ENCODE data around the gene PRSS3.

DNA sequence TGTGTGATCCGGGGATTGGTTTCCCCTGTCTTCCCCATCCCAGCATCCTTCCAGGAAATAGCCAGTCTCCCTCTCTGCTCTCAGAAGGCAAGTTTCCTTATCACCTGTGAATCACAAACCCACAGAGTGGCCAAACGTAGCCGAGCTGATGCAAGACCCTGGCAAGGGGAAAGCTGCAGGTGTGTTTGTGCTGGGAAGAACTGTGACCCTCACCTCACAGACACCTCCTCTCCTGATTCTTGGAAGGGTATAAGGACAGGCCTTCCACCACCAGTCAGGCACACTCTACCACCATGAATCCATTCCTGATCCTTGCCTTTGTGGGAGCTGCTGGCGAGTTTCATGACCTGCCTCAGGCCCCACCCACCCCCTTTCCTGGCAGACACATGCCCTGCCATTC, at the start of gene PRSS3:
- TF ChIP-seq, protein P1, sequence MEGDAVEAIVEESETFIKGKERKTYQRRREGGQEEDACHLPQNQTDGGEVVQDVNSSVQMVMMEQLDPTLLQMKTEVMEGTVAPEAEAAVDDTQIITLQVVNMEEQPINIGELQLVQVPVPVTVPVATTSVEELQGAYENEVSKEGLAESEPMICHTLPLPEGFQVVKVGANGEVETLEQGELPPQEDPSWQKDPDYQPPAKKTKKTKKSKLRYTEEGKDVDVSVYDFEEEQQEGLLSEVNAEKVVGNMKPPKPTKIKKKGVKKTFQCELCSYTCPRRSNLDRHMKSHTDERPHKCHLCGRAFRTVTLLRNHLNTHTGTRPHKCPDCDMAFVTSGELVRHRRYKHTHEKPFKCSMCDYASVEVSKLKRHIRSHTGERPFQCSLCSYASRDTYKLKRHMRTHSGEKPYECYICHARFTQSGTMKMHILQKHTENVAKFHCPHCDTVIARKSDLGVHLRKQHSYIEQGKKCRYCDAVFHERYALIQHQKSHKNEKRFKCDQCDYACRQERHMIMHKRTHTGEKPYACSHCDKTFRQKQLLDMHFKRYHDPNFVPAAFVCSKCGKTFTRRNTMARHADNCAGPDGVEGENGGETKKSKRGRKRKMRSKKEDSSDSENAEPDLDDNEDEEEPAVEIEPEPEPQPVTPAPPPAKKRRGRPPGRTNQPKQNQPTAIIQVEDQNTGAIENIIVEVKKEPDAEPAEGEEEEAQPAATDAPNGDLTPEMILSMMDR (IDR thresholded peaks at IDR 0.05): no peak
- TF ChIP-seq, protein P2, sequence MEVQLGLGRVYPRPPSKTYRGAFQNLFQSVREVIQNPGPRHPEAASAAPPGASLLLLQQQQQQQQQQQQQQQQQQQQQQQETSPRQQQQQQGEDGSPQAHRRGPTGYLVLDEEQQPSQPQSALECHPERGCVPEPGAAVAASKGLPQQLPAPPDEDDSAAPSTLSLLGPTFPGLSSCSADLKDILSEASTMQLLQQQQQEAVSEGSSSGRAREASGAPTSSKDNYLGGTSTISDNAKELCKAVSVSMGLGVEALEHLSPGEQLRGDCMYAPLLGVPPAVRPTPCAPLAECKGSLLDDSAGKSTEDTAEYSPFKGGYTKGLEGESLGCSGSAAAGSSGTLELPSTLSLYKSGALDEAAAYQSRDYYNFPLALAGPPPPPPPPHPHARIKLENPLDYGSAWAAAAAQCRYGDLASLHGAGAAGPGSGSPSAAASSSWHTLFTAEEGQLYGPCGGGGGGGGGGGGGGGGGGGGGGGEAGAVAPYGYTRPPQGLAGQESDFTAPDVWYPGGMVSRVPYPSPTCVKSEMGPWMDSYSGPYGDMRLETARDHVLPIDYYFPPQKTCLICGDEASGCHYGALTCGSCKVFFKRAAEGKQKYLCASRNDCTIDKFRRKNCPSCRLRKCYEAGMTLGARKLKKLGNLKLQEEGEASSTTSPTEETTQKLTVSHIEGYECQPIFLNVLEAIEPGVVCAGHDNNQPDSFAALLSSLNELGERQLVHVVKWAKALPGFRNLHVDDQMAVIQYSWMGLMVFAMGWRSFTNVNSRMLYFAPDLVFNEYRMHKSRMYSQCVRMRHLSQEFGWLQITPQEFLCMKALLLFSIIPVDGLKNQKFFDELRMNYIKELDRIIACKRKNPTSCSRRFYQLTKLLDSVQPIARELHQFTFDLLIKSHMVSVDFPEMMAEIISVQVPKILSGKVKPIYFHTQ (CRISPR knock-in tag; IDR thresholded peaks at IDR 0.05): no peak
- TF ChIP-seq NR1H2 (CRISPR knock-in tag; IDR thresholded peaks at IDR 0.05) (no peak), MYBL2 (CRISPR knock-in tag; IDR thresholded peaks at IDR 0.05) (no peak), NR2C2 (CRISPR knock-in tag; IDR thresholded peaks at IDR 0.05) (no peak), SOX15 (CRISPR knock-in tag; IDR thresholded peaks at IDR 0.05) (no peak), TCF7 (CRISPR knock-in tag; IDR thresholded peaks at IDR 0.05; ENCODE audit: low read depth) (no peak)
- TF ChIP-seq, protein P3, sequence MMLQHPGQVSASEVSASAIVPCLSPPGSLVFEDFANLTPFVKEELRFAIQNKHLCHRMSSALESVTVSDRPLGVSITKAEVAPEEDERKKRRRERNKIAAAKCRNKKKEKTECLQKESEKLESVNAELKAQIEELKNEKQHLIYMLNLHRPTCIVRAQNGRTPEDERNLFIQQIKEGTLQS (CRISPR knock-in tag; conservative IDR thresholded peaks at IDR 0.05): no peak

Data from WTC11 (cell line).